NCI-H446 (cell line): ENCODE results near the gene INPP5B.

Source experiments
- DNase-seq, 2 experiments: peaks; one replicate each; lab custom pipeline; 2025; lab: John Stamatoyannopoulos, UW

INPP5B gene

DNA sequence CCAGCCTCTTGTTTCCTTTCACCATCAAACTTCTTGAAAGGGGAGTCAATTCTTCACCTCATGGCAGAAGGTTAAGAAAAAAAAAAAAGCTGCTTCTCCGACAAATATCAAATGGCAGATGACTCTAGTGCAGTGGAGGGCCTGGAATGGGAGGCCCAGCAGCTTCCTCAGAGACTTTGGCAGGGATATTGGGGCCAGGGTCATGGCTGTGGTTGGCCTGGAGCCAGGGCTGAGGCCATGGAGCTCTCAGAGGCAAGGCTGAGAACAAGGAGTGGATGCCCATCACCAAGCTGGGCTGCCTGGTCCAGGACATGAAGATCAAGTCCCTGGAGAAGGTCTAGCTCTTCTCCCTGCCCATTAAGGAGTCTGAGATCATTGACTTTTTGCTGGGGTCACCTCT, 106.1 kb downstream of the INPP5B start:
- DNase-seq: no peak

DNA sequence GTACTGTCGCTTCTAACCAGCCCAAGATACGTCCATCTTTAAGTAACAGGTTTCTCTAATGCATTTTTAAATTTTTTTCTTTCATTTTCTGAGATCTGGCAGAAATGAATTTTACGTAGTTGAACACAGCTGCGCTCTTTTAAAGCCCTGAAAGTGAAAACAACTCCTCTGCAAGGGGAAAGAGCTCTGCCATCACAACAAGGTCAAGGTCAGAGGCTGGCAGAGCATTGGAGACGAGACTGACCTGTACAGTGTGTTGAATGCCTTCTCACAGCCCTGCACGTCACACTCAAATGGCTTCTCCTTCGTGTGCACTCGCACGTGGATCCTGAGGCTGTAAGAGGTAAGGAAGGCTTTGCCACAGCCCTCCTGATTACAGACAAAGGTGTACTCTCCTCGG, 107.2 kb downstream of the INPP5B start:
- no peak for DNase-seq

DNA sequence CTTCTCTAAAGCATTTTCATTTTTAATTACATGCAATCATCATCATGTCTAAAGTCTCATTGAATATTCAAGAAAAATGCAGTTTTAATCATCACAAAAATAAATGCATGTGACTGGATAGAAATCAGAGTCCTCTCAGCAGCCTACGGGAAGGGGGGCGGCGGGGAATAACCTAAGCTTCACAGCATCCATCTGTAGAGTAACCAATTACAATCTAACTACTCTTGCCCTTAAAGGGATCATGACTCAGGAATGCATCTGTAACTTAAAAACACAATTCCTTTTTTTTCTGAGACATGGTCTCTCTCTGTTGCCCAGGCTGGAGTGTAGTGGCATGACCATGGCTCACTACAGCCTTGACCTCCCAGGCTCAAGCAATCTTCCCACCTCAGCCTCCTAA, 110.1 kb downstream of the INPP5B start:
- DNase-seq: no peak

DNA sequence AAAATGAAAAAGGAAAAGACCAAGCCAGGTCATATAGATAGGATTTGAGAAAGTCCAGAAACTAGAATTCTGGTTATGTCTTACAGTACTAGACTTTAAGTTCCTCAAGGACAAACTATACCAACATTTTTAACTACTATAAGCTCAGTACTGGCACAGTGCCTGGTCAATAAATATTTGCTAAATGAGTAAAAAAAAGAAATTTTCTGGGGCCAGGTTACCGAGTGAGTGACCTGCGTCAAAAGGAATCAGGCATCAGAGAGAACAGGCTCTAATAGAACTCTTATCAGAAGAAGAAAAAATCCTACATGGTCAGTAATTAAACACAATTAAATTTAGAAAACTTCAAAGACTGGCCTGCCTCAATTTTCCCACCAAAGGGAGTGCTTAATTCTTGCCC, 115.0 kb downstream of the INPP5B start:
- DNase-seq: no peak

DNA sequence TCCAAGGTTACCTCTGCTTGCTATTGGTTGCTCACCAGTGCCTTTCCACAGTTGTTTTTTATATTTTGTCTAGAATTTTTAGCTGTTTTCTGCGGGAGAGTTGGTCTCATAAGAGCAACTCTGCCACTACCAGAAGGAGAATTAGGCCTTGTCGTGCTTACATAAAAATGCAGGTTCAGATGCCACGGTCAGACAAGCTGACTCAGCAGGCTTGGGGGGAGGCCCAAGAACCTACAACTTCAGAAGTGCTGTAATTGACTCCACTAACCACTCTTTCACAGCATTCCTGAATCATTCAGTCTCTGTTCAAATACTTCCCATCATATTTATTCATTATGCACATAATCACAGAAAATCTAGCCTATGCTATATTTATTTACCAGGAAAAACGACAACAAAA, 115.7 kb downstream of the INPP5B start:
- no peak for DNase-seq

DNA sequence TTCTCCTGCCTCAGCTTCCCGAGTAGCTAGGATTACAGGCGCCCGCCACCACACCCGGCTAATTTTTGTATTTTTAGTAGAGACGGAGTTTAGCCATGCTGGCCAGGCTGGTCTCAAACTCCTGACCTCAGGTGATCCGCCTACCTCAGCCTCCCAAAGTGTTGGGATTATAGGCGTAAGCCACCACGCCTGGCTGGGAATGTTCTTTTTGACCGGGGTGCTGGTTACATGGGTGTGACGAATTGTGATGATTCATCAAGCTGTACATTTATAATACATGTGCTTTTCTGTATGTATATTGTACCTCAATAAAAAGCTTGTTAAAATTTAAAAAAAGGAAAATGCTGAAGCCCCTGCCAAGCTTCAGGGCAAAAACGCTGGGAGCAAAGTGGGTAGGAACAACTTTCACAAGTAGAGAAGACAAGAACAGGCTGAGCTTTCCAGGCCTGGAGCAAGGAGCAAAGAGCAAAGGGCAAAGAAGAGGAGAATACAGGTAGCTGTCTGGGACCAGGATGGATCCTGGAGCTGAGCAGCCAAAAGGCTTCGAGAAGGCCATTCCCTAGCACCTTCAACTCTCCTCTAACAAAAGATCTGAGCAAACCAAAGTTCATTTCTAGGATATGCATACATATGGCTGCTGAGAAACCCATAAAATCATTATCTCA, 118.3 kb downstream of the INPP5B start:
- no peak for DNase-seq

DNA sequence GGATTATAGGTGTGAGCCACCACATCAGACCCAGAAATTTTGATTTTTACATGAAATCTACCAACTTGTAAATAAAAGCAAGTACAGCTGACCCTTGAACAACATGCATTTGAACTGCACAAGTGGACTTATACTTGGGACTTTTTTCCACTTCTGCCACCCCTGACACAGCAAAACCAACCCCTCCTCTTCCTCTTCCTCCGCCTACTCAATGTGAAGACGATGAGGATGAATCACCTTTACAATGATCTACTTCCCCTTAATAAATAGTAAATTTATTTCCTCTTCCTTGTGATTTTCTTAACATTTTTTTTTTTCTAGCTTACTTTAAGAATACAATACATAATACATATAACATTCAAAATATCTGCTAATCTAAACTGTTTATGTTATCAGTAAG, 121.3 kb downstream of the INPP5B start:
- DNase-seq: no peak

DNA sequence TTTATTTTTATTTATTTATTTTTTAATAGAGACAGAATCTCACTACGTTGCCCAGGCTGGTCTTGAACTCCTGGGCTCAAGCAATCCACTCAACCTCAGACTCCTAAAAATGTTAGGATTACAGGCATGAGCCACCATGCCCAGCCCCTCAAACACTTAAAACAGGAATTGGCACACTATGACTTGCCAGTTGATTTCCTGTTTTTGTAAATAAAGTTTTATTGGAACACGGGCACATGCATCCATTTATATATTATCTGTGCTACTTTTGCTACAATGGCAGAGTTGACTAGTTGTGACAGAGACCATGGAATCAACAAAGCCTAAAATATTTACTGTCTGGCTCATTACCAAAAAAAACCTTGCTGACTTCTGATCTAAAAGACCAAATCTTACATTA, 122.9 kb downstream of the INPP5B start:
- DNase-seq: no peak

DNA sequence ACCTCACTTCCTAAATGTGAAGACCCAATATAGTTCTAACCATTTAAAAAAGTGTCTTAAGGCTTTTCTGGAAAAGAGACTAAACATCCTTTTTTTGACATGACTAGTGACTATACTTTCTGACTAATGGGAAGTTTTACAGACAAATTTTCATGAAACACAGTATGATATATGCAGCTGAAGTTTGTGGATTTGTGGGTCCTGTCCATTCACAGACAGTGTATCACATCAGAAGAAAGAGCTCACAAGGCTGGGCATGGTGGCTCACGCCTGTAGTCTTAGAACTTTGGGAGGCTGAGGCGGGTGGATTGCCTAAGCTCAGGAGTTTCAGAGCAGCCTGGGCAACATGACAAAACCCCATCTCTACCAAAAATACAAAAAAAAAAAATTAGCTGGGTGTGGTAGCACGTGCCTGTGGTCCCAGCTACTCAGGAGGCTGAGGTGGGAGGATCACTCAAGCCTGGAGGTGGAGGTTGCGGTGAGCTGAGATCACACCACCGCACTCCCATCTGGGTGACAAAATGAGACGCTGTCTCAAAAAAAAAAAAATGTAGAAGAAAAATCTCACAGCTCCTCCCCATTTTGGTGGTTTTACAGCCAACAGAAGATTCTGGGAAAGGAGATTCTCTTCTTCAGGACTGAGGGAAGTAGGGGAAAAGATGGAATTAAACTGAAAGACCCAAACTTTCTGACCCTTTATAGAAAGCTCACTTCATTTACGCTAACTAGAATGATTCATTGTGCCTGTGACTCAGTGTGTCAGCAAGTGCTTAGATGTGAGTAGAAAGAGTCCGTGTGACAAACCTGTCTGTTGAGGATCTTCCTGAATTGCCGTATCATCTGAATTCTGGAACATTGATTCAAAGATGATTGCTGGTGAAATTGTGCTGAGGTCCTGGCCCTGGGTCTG, 123.7 kb downstream of the INPP5B start:
- DNase-seq: no peak

DNA sequence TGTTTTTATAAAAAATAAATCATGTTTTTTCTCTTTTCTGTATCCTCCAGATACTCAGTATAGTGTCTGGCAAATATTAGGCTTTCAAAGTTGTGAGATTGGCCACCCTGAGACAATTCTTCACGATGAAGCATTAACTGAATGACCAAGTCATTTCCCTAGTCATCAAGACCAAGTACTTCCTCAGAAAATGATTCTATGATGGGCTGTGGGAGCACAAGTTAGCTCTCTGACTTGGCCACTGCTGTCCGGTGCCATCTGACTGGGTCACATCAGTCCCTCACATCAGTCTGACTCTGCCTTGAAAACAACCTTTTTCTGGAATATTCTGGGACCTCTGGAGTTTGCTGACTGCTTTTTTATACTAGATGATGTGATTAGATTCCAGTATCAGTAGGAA, 125.4 kb downstream of the INPP5B start:
- DNase-seq: no peak

DNA sequence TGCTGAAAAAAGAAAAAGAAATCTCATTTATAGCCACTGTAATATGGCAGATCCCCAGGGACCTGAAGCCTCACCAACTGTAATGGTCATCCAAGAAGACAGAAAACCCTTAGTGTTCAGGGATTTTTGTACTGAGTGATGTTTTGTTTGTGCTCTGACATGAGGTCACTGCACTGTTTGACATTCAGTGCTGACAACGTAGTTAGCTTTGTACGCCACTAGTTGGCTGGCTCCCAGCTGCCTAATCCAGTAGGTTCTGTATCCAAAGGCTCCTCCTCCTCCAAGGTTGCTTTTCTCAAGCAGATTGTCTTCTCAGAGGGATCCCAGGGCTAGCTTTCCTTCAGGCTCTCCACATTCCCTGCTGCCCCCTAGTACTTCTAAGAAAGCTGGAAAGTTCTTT, 129.4 kb downstream of the INPP5B start:
- no peak for DNase-seq

DNA sequence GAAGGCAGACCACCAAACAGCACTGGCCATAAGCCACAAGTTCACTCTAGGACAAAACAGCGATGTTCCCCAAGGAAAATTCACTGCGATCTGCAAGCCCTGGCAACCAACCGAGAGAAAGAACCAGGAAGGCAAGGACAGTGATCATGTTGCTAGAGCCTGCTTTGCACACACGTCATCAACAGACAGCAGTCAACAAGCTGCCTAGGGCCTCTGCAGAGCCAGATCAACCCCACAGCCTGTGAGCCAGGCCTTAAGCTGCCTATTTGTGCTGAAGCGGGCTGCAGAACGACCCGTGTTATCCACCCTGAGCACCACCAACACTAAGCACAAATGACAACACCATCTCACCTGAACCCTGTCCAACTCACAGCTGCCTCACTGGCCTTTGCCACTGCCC, 132.6 kb downstream of the INPP5B start:
- DNase-seq: no peak

DNA sequence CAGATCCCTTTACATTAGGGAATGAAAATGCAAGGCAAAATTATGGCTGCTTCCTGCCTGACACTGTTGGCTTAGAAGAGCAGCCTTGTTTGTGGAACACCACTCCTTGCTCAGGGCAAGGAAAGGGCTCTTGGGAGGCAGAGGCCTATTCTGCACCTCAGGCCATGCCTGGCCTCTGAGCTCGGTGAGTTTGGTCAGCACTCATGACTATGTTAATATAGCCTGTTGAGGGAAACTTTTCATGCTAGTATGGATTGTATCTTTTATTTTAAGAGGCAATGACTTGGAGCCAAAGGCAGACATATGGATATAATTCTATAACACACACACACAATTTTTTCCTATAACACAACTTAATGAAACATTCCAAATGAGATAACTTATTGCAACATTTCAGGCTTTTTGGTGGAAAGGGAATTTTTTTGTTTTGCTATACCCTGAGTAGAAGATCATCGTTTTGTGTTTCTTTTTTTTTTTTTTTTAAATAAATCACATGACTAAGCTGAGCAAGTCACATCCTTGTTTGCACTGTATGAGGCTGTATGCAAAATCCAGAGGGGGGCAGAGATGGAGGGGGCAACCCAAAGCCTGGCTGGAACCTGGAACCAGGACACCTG, 133.2 kb downstream of the INPP5B start:
- no peak for DNase-seq

DNA sequence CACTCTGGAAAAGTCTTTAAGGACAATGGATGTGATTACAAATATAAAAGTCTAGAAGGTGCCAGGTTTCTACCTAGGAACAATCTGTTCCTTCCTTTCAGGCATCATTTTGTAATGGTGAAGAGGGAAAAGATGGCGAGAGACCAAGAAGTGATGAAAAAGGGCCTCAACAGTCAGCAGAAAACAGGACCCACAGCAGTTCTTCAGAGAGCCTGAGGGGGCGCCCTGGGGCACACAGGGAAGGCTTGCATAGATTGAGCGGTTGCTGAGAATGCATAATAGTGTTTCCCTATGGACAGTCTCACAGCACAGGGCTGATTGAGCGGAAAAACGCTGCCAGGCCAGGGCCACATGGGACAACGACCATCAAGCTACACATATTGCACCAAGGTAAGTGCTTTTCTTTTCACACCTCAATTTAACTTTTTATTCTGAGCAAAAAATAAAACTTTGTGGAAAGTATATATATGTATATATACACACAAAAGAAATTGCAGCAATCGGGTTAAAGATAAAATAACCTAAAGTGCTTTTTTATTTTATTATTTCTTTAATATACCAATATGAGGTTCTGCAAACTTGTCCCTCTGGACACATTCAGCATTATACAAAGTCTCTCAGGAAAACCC, 135.7 kb downstream of the INPP5B start:
- DNase-seq: peak; percentile 42 to 77
